Left renal cortex interstitium (tissue), 4 donors: Measurements from ENCODE around the gene GJA3. TPM values are rescaled to one million over a fixed set of nuclear protein-coding genes. Genes with fewer than 3 reads are reported as not detected.

Source experiments
- DNase-seq, 4 donors: peaks; one replicate each; pipeline ENCODE4 v3.0.0-alpha.2; 2013; ENCODE audit warnings: low read depth in 4 of 4, low spot score in 2 of 4, missing footprints in 1 of 4
- polyA plus RNA-seq, 4 donors: library from polyadenylated mRNA; unstranded; fragments of 120-200 nt; gene quantifications; one replicate each; pipeline ENCODE4 v1.2.1, GENCODE V29; 2013; ENCODE audit not compliant: insufficient read length in 4 of 4

The GJA3 gene
- polyA plus RNA-seq, result 10 to 100 TPM; 11.4 to 13.9 (median 12.8) TPM

- no peak for DNase-seq
These were observed at the start of gene GJA3 for GRCh38 chr13:20160306-20161274. GJA3 (minus strand) TSS chr13:20161052; CDS start chr13:20143288, 17,764 bp downstream.

- DNase-seq, result no peak
These were observed 49.1 kb upstream of the GJA3 start for GRCh38 chr13:20209948-20210347.

GRCh38 chr13:20206698-20207235, 45.9 kb upstream of the GJA3 start:
- DNase-seq, result no peak

- no peak for DNase-seq
These were observed 45.3 kb upstream of the GJA3 start for GRCh38 chr13:20206065-20206697.

- no peak for DNase-seq
These were observed 37.9 kb upstream of the GJA3 start for GRCh38 chr13:20198781-20199180.

- no peak for DNase-seq
These were observed 36.5 kb upstream of the GJA3 start for GRCh38 chr13:20197361-20197834.

GRCh38 chr13:20195801-20196200, 34.9 kb upstream of the GJA3 start:
- no peak for DNase-seq

GRCh38 chr13:20193907-20194631, 33.2 kb upstream of the GJA3 start:
- DNase-seq, result no peak

- no peak for DNase-seq
These were observed 32.5 kb upstream of the GJA3 start for GRCh38 chr13:20193162-20193906.

GRCh38 chr13:20192836-20193161, 31.9 kb upstream of the GJA3 start, which contains the start of gene GJB2:
GJB2 (minus strand) TSS chr13:20192938; CDS start chr13:20189581, 3,357 bp downstream.
- DNase-seq, result no peak

GRCh38 chr13:20192158-20192835, 31.4 kb upstream of the GJA3 start:
- DNase-seq, result no peak

- no peak for DNase-seq
These were observed 30.7 kb upstream of the GJA3 start for GRCh38 chr13:20191311-20192157.

GRCh38 chr13:20190481-20191310, 29.8 kb upstream of the GJA3 start:
- DNase-seq, result no peak

- no peak for DNase-seq
These were observed 29.2 kb upstream of the GJA3 start for GRCh38 chr13:20190076-20190475.

GRCh38 chr13:20188667-20189553, 28.1 kb upstream of the GJA3 start:
- no peak for DNase-seq

GRCh38 chr13:20186771-20187170, 25.9 kb upstream of the GJA3 start:
- no peak for DNase-seq
